Liver (tissue), 9 donors: ENCODE measurements around the gene DIO3. TPM values are rescaled to one million over a fixed set of nuclear protein-coding genes. Genes with fewer than 3 reads are reported as not detected.

Source experiments
- DNase-seq: peaks from one replicate; pipeline ENCODE4 v3.0.0-alpha.2; 2017; ENCODE audit warnings: low spot score
- H3K27ac ChIP-seq, 2 donors: one replicate each; pipeline ENCODE4 v1.7.0; 2013; ENCODE audit warnings: inconsistent platforms in 2 of 2, low read length in 2 of 2, control low read depth in 1 of 2, low read depth in 1 of 2, mild to moderate bottlenecking in 1 of 2
- H3K27me3 ChIP-seq, 4 donors: one replicate each; pipeline versions ENCODE4 v1.6.1 to v1.7.0; 2013; ENCODE audit warnings: low read length in 3 of 4, inconsistent platforms in 1 of 4, mild to moderate bottlenecking in 1 of 4, moderate library complexity in 1 of 4; ENCODE audit not compliant: control insufficient read depth in 4 of 4, insufficient read depth in 4 of 4
- H3K36me3 ChIP-seq, 4 donors: one replicate each; pipeline versions ENCODE4 v1.6.1 to v1.7.0; 2013; ENCODE audit warnings: low read length in 3 of 4, mild to moderate bottlenecking in 3 of 4, low read depth in 1 of 4, moderate library complexity in 1 of 4; ENCODE audit not compliant: control insufficient read depth in 4 of 4, insufficient read depth in 3 of 4
- H3K4me1 ChIP-seq, 4 donors: one replicate each; pipeline versions ENCODE4 v1.6.1 to v1.7.0; 2013; ENCODE audit warnings: low read length in 3 of 4, mild to moderate bottlenecking in 3 of 4, moderate library complexity in 1 of 4; ENCODE audit not compliant: control insufficient read depth in 4 of 4, insufficient read depth in 4 of 4
- H3K4me3 ChIP-seq, 3 donors: one replicate each; pipeline versions ENCODE4 v1.6.1 to v1.7.0; 2013; ENCODE audit warnings: low read length in 3 of 3, control low read depth in 1 of 3, low read depth in 1 of 3, mild to moderate bottlenecking in 1 of 3
- H3K9ac ChIP-seq, 2 donors: one replicate each; pipeline ENCODE4 v1.7.0; 2013; ENCODE audit warnings: low read length in 2 of 2, mild to moderate bottlenecking in 2 of 2, moderate library complexity in 2 of 2, control low read depth in 1 of 2, low read depth in 1 of 2
- H3K9me3 ChIP-seq, 4 donors: one replicate each; pipeline versions ENCODE4 v1.6.1 to v1.7.0; 2013; ENCODE audit warnings: low read length in 3 of 4; ENCODE audit not compliant: control insufficient read depth in 4 of 4
- ATF3 ChIP-seq: IDR thresholded peaks from 2 replicates; pipeline ENCODE4 v1.6.1; 2016; ENCODE audit warnings: antibody characterized with exemption
- CTCF ChIP-seq: fragments of 150-350 bp; IDR thresholded peaks from 2 replicates; pipeline ENCODE4 v1.5.1; 2017; ENCODE audit warnings: improper control_type of control experiment, low read depth, low read length; ENCODE audit not compliant: missing input control
- EGR1 ChIP-seq, 2 donors: IDR thresholded peaks; 2 replicates each; pipeline ENCODE4 v1.6.1; 2016 to 2018; ENCODE audit warnings: antibody characterized with exemption in 2 of 2, low read depth in 2 of 2
- FOXA2 ChIP-seq: IDR thresholded peaks from 2 replicates; pipeline ENCODE4 v1.6.1; 2016; ENCODE audit warnings: antibody characterized with exemption
- GABPA ChIP-seq, 2 donors: IDR thresholded peaks in 1 of 2; conservative IDR thresholded peaks in 1 of 2; 2 replicates each; pipeline ENCODE4 v1.6.1; 2016; ENCODE audit warnings: antibody characterized with exemption in 2 of 2, mild to moderate bottlenecking in 1 of 2, moderate library complexity in 1 of 2
- HNF4A ChIP-seq, 2 donors: conservative IDR thresholded peaks; 2 replicates each; pipeline ENCODE4 v1.6.1; 2016; ENCODE audit warnings: antibody characterized with exemption in 2 of 2, mild to moderate bottlenecking in 2 of 2
- JUND ChIP-seq, 2 donors: IDR thresholded peaks; 2 replicates each; pipeline ENCODE4 v1.6.1; 2016; ENCODE audit warnings: antibody characterized with exemption in 2 of 2
- NR2F2 ChIP-seq: IDR thresholded peaks from 2 replicates; pipeline ENCODE4 v1.6.1; 2016; ENCODE audit warnings: antibody characterized with exemption
- RAD21 ChIP-seq, 2 donors: IDR thresholded peaks; 2 replicates each; pipeline ENCODE4 v1.6.1; 2016; ENCODE audit warnings: antibody characterized with exemption in 2 of 2, mild to moderate bottlenecking in 2 of 2
- RXRA ChIP-seq, 2 donors: IDR thresholded peaks; 2 replicates each; pipeline ENCODE4 v1.6.1; 2017 to 2018; ENCODE audit warnings: antibody characterized with exemption in 2 of 2, mild to moderate bottlenecking in 1 of 2
- SP1 ChIP-seq: IDR thresholded peaks from 2 replicates; pipeline ENCODE4 v1.6.1; 2018; ENCODE audit warnings: antibody characterized with exemption, mild to moderate bottlenecking
- TAF1 ChIP-seq: conservative IDR thresholded peaks from 2 replicates; pipeline ENCODE4 v1.6.1; 2016; ENCODE audit warnings: antibody characterized with exemption, mild to moderate bottlenecking
- YY1 ChIP-seq: IDR thresholded peaks from 2 replicates; pipeline ENCODE4 v1.6.1; 2016; ENCODE audit warnings: antibody characterized with exemption, mild to moderate bottlenecking
- WGBS: extraction: QIAGEN DNeasy Blood & Tissue Kit; methylation state at CpG from one replicate; pipeline ENCODE4 v1.1.7; 2013; 5-methylcytosine and 5-hydroxymethylcytosine counted together
- polyA plus RNA-seq, 2 donors: library from polyadenylated mRNA; stranded (reverse) in 1 of 2; unstranded in 1 of 2; fragments of 200-250 nt in 1 of 2; fragments of >200 nt in 1 of 2; fragmentation: Nextera tagmentation in 1 of 2; extraction: Ambion mirVana in 1 of 2; gene quantifications; one replicate each; pipeline versions ENCODE4 v1.2.1 to v1.2.3, GENCODE V29; 2013 to 2015
- total RNA-seq, 2 donors: library from RNA; depleted of rRNA; stranded (reverse); fragments of >200 nt; gene quantifications; one replicate each; pipeline ENCODE4 v1.2.3, GENCODE V29; 2014
- donor health status: healthy.
- donor health status: healthy.
- donor health status: healthy.
- donor health status: healthy.
- donor health status: healthy.

DIO3 gene
- total and polyA plus RNA-seq, 4 donors = 0.17 to 9.3 (median 0.51) TPM; not detected in 1

GRCh38 chr14:101595349-101595748 is 34.1 kb downstream of the DIO3 start:
- WGBS = 90% methylated on average over 4 of the region's 4 CpGs
- peak; percentile 20 for DNase-seq
- H3K27ac ChIP-seq = no peak overlapping the region

GRCh38 chr14:101595887-101596721 is 34.8 kb downstream of the DIO3 start:
- Histone ChIP-seq H3K27me3 (no peaks in the 10 kb centered on the region), H3K4me1 (no peaks in the 10 kb centered on the region), H3K27ac (no peak overlapping the region), H3K9me3 (no peaks in the 10 kb centered on the region), H3K9ac (no peak overlapping the region), H3K36me3 (no peaks in the 10 kb centered on the region), H3K4me3 (no peak overlapping the region)
- DNase-seq = peak; percentile 30
- TF ChIP-seq RXRA (IDR thresholded peaks at IDR 0.05) = no peak
- peak; percentile 36 for TF ChIP-seq NR2F2
- WGBS = 76% methylated on average over 8 of the region's 8 CpGs

More at GRCh38 chr14:101595349-101595748, 34.1 kb downstream of the DIO3 start:
- no peaks in the 10 kb centered on the region for H3K27me3 ChIP-seq
- no peak overlapping the region for H3K4me3 ChIP-seq
- no peaks in the 10 kb centered on the region for H3K36me3 ChIP-seq
- TF ChIP-seq GABPA (IDR thresholded peaks at IDR 0.05 in 1 of 2, conservative IDR thresholded peaks at IDR 0.05 in 1 of 2) (no peak), CTCF (no peak), TAF1 (no peak), RAD21 (IDR thresholded peaks at IDR 0.05) (no peak), NR2F2 (no peak), HNF4A (conservative IDR thresholded peaks at IDR 0.05) (no peak), SP1 (no peak), RXRA (IDR thresholded peaks at IDR 0.05) (no peak), FOXA2 (no peak), EGR1 (IDR thresholded peaks at IDR 0.05; ENCODE audit: low read depth in 2 of 2) (no peak), ATF3 (no peak), YY1 (no peak)
- H3K9ac ChIP-seq = no peak overlapping the region
- H3K9me3 ChIP-seq = no peaks in the 10 kb centered on the region
- no peaks in the 10 kb centered on the region for H3K4me1 ChIP-seq

GRCh38 chr14:101596742-101597141 is 35.4 kb downstream of the DIO3 start:
- H3K4me3 ChIP-seq = no peak overlapping the region
- H3K4me1 ChIP-seq = no peaks in the 10 kb centered on the region
- no peak overlapping the region for H3K27ac ChIP-seq
- TF ChIP-seq ATF3 (no peak), JUND (IDR thresholded peaks at IDR 0.05) (no peak)
- 74% methylated on average over 7 of the region's 7 CpGs for WGBS
- no peak overlapping the region for H3K9ac ChIP-seq
- no peaks in the 10 kb centered on the region for H3K27me3 ChIP-seq
- no peaks in the 10 kb centered on the region for H3K9me3 ChIP-seq
- no peaks in the 10 kb centered on the region for H3K36me3 ChIP-seq
- DNase-seq = no peak
